Activated CD4-positive, alpha-beta T cell treated with anti-CD3 and anti-CD28 coated beads, Interleukin-2, amount 10 ng/mL, durations not matched to agents 7 days and 5 days (primary cell): ENCODE measurements around the gene ASTN2. TPM values are rescaled to one million over a fixed set of nuclear protein-coding genes. Genes with fewer than 3 reads are reported as not detected.

Source experiments
- CTCF ChIA-PET: fragments of 350-600 bp; sonication (Branson Sonifier 250); formaldehyde crosslinking; loops from one replicate; lab custom pipeline; 2021; ENCODE audit warnings: antibody characterized with exemption; lab: Charles Lee
- POLR2A ChIA-PET: fragments of 350-600 bp; sonication (Branson Sonifier 250); formaldehyde crosslinking; loops from one replicate; lab custom pipeline; 2021; ENCODE audit warnings: antibody characterized with exemption; lab: Charles Lee
- DNase-seq: peaks from one replicate; pipeline ENCODE4 v3.0.0-alpha.2; 2020
- H3K27ac Mint-ChIP-seq: one replicate; pipeline ENCODE4 v1.8.0; 2021; ENCODE audit warnings: mild to moderate bottlenecking, moderate library complexity, mixed read lengths
- H3K27me3 Mint-ChIP-seq: one replicate; pipeline ENCODE4 v1.8.0; 2021; ENCODE audit warnings: mixed read lengths
- H3K36me3 Mint-ChIP-seq: one replicate; pipeline ENCODE4 v1.8.0; 2021; ENCODE audit warnings: low read depth, mixed read lengths
- H3K4me1 Mint-ChIP-seq: one replicate; pipeline ENCODE4 v1.8.0; 2021; ENCODE audit warnings: mixed read lengths
- H3K4me3 Mint-ChIP-seq: one replicate; pipeline ENCODE4 v1.8.0; 2021; ENCODE audit warnings: mild to moderate bottlenecking, moderate library complexity, mixed read lengths
- H3K9me3 Mint-ChIP-seq: one replicate; pipeline ENCODE4 v1.8.0; 2021; ENCODE audit warnings: mixed read lengths
- total RNA-seq, 2 experiments: library from RNA; stranded (reverse); gene quantifications; one replicate each; pipeline ENCODE4 v1.2.3, GENCODE V29; 2021

Gene ASTN2, protein sequence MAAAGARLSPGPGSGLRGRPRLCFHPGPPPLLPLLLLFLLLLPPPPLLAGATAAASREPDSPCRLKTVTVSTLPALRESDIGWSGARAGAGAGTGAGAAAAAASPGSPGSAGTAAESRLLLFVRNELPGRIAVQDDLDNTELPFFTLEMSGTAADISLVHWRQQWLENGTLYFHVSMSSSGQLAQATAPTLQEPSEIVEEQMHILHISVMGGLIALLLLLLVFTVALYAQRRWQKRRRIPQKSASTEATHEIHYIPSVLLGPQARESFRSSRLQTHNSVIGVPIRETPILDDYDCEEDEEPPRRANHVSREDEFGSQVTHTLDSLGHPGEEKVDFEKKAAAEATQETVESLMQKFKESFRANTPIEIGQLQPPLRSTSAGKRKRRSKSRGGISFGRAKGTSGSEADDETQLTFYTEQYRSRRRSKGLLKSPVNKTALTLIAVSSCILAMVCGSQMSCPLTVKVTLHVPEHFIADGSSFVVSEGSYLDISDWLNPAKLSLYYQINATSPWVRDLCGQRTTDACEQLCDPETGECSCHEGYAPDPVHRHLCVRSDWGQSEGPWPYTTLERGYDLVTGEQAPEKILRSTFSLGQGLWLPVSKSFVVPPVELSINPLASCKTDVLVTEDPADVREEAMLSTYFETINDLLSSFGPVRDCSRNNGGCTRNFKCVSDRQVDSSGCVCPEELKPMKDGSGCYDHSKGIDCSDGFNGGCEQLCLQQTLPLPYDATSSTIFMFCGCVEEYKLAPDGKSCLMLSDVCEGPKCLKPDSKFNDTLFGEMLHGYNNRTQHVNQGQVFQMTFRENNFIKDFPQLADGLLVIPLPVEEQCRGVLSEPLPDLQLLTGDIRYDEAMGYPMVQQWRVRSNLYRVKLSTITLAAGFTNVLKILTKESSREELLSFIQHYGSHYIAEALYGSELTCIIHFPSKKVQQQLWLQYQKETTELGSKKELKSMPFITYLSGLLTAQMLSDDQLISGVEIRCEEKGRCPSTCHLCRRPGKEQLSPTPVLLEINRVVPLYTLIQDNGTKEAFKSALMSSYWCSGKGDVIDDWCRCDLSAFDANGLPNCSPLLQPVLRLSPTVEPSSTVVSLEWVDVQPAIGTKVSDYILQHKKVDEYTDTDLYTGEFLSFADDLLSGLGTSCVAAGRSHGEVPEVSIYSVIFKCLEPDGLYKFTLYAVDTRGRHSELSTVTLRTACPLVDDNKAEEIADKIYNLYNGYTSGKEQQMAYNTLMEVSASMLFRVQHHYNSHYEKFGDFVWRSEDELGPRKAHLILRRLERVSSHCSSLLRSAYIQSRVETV (N-terminal part only)
- total RNA-seq: 1 to 10 TPM; 3.2 to 4.1 TPM

- CTCF ChIA-PET: no interaction called here
- POLR2A ChIA-PET: no interaction called here
- H3K9me3 Mint-ChIP-seq: no peaks in the 10 kb centered on the region
- no peak for DNase-seq
- H3K27ac Mint-ChIP-seq: no peak within 1 kb of the TSS
- H3K27me3 Mint-ChIP-seq: peaks cover 23% of the 10 kb centered on the region
- H3K36me3 Mint-ChIP-seq: no peaks in the 10 kb centered on the region
- no peak within 1 kb of the TSS for H3K4me3 Mint-ChIP-seq
- peaks cover 2% of the 10 kb centered on the region for H3K4me1 Mint-ChIP-seq
Measured at GRCh38 chr9:117414906-117415331, at the start of gene ASTN2. Gene ASTN2, minus strand, starts transcription at chr9:117415057. Its CDS starts 119 bp downstream, at chr9:117414938.

- ChIA-PET POLR2A (no interaction called here), CTCF (no interaction called here)
- Mint-ChIP-seq H3K27me3 (no peaks in the 10 kb centered on the region), H3K27ac (no peak overlapping the region), H3K4me1 (no peaks in the 10 kb centered on the region), H3K9me3 (no peaks in the 10 kb centered on the region), H3K36me3 (no peaks in the 10 kb centered on the region), H3K4me3 (no peak overlapping the region)
- DNase-seq: no peak
Measured at GRCh38 chr9:117462861-117463260, 48.0 kb upstream of the ASTN2 start.

DNA sequence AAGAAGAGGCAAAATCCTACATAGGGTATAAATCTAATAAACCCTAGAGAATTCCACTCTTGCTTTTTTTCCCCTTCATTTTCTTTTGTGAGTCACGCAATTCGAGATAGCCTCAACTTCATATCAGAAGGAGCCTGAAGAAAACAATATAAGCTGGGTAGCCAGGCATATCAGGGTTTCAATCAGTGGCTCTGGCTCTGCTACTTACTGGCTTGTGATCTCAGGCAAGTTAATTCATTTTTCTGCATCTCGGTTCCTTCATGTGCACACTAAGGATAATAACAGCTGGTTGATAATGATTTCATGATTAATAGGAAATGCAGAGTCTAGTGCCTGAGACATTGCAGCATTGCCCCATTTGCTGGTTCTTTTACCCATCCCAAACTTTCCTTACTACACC lies 46.5 kb upstream of the ASTN2 start:
- no peaks in the 10 kb centered on the region for H3K9me3 Mint-ChIP-seq
- no peaks in the 10 kb centered on the region for H3K4me1 Mint-ChIP-seq
- POLR2A ChIA-PET: no interaction called here
- no peak overlapping the region for H3K27ac Mint-ChIP-seq
- DNase-seq: no peak
- no peak overlapping the region for H3K4me3 Mint-ChIP-seq
- H3K27me3 Mint-ChIP-seq: no peaks in the 10 kb centered on the region
- CTCF ChIA-PET: no interaction called here
- H3K36me3 Mint-ChIP-seq: no peaks in the 10 kb centered on the region

- Mint-ChIP-seq H3K4me1 (no peaks in the 10 kb centered on the region), H3K36me3 (no peaks in the 10 kb centered on the region), H3K27me3 (no peaks in the 10 kb centered on the region), H3K9me3 (no peaks in the 10 kb centered on the region), H3K27ac (no peak overlapping the region), H3K4me3 (no peak overlapping the region)
- POLR2A ChIA-PET: no interaction called here
- CTCF ChIA-PET: no interaction called here
- no peak for DNase-seq
Measured at GRCh38 chr9:117460743-117461142, 45.9 kb upstream of the ASTN2 start.

GRCh38 chr9:117459913-117460312 lies 45.1 kb upstream of the ASTN2 start:
- Mint-ChIP-seq H3K4me1 (no peaks in the 10 kb centered on the region), H3K4me3 (no peak overlapping the region), H3K36me3 (no peaks in the 10 kb centered on the region), H3K27me3 (no peaks in the 10 kb centered on the region), H3K9me3 (no peaks in the 10 kb centered on the region), H3K27ac (no peak overlapping the region)
- POLR2A ChIA-PET: no interaction called here
- no peak for DNase-seq
- CTCF ChIA-PET: no interaction called here

DNA sequence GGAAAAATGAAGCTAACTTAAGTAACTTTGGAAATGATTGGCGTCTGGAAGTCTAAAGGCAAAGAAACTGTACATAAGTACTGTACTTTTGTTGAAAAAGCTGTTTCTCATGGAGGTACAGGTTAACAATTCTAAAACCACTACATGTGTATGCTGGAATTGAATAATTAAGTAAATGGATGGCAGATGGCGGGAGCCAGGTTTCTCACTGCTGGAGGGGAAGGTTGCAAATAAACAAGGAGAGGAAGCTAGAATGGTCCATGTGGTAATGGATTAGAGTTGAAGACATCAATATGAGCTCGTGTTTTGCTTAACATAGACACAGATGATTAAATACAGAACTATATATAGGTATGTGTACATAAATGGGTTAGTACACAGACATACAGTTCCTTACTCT lies 43.2 kb upstream of the ASTN2 start:
- H3K36me3 Mint-ChIP-seq: no peaks in the 10 kb centered on the region
- H3K4me1 Mint-ChIP-seq: no peaks in the 10 kb centered on the region
- H3K27ac Mint-ChIP-seq: no peak overlapping the region
- H3K4me3 Mint-ChIP-seq: no peak overlapping the region
- ChIA-PET CTCF (interaction anchor here (0.6 kb wide), 1 partner anchor 644 kb away, joined by 3 read pairs; no protein-coding TSS in a partner anchor), POLR2A (no interaction called here)
- no peaks in the 10 kb centered on the region for H3K27me3 Mint-ChIP-seq
- H3K9me3 Mint-ChIP-seq: no peaks in the 10 kb centered on the region
- DNase-seq: no peak

DNA sequence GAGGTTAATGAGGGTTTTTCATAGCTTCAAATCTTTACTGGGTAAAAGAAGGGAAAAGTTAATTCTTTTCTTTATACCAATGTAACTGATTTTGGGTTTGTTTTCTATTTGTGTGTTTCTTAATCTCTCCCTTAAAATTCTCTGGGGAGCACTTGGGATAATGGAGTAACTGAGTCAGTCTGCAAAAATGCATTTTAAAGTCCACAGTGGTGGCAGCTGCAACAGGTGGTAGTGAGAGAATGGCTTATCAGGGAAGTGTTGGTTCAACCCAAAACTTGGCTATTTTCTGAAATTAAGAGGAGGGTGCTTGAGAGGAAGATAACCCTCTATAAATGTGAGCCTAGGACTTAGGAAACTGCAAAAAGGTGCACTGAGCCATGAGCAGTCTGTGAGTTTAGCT lies 39.9 kb upstream of the ASTN2 start:
- no peak overlapping the region for H3K4me3 Mint-ChIP-seq
- DNase-seq: no peak
- POLR2A ChIA-PET: no interaction called here
- H3K4me1 Mint-ChIP-seq: no peaks in the 10 kb centered on the region
- H3K36me3 Mint-ChIP-seq: no peaks in the 10 kb centered on the region
- H3K27ac Mint-ChIP-seq: no peak overlapping the region
- CTCF ChIA-PET: no interaction called here
- no peaks in the 10 kb centered on the region for H3K9me3 Mint-ChIP-seq
- no peaks in the 10 kb centered on the region for H3K27me3 Mint-ChIP-seq

- H3K4me3 Mint-ChIP-seq: no peak overlapping the region
- no peaks in the 10 kb centered on the region for H3K27me3 Mint-ChIP-seq
- H3K4me1 Mint-ChIP-seq: no peaks in the 10 kb centered on the region
- CTCF ChIA-PET: no interaction called here
- POLR2A ChIA-PET: no interaction called here
- H3K9me3 Mint-ChIP-seq: no peaks in the 10 kb centered on the region
- DNase-seq: no peak
- H3K27ac Mint-ChIP-seq: no peak overlapping the region
- H3K36me3 Mint-ChIP-seq: no peaks in the 10 kb centered on the region
Measured at GRCh38 chr9:117453737-117454136, 38.9 kb upstream of the ASTN2 start.

DNA sequence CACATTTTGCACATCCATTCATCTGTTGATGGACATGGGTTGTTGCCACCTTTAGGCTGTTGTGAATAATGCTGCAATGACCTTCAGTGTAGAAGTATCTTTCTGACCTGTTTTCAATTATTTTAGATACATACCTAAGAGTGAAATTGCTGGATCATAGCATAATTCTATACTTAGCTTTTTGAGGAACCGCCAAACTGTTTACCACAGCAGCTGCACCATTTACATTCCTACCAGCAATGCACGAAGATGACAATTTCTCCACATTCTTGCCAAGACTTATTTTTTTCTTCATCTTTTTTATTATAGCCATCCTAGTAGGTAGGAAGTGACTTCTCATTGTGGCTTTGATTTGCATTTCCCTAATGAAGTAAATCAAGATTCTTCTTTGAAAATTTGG lies 36.5 kb upstream of the ASTN2 start:
- ChIA-PET POLR2A (no interaction called here), CTCF (no interaction called here)
- H3K36me3 Mint-ChIP-seq: no peaks in the 10 kb centered on the region
- no peaks in the 10 kb centered on the region for H3K9me3 Mint-ChIP-seq
- H3K27me3 Mint-ChIP-seq: no peaks in the 10 kb centered on the region
- no peaks in the 10 kb centered on the region for H3K4me1 Mint-ChIP-seq
- no peak overlapping the region for H3K27ac Mint-ChIP-seq
- no peak overlapping the region for H3K4me3 Mint-ChIP-seq
- DNase-seq: no peak

GRCh38 chr9:117448066-117448465 lies 33.2 kb upstream of the ASTN2 start:
- POLR2A ChIA-PET: no interaction called here
- CTCF ChIA-PET: no interaction called here
- no peak overlapping the region for H3K27ac Mint-ChIP-seq
- DNase-seq: no peak
- H3K27me3 Mint-ChIP-seq: no peaks in the 10 kb centered on the region
- H3K4me3 Mint-ChIP-seq: no peak overlapping the region
- H3K9me3 Mint-ChIP-seq: no peaks in the 10 kb centered on the region
- no peaks in the 10 kb centered on the region for H3K4me1 Mint-ChIP-seq
- H3K36me3 Mint-ChIP-seq: no peaks in the 10 kb centered on the region

- Mint-ChIP-seq H3K4me3 (no peak overlapping the region), H3K4me1 (no peaks in the 10 kb centered on the region), H3K27ac (no peak overlapping the region), H3K36me3 (no peaks in the 10 kb centered on the region), H3K9me3 (no peaks in the 10 kb centered on the region), H3K27me3 (no peaks in the 10 kb centered on the region)
- POLR2A ChIA-PET: no interaction called here
- DNase-seq: no peak
- CTCF ChIA-PET: interaction anchor here (0.6 kb wide), 1 partner anchor 79 kb away, joined by 5 read pairs; no protein-coding TSS in a partner anchor
Measured at GRCh38 chr9:117445631-117446030, 30.8 kb upstream of the ASTN2 start.

DNA sequence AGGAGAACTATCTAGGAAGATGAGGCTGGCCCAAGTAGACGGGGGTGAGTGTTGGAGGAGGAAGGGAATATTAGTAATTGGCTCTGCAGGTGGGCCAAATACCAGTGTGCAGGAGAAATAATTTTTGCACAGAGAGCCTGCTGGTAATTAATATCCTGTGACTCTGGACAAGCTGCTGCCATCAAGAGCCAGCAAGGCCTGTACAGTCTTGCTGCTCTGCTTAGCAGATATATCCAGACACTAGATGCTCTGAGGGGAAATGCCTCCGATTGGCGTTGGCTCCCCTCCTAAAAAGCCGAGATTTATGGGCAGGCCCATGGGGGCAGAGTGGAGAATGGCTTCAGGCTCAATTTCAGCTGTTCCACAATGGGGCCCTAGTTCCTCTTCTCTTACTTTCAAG lies 29.6 kb upstream of the ASTN2 start:
- CTCF ChIA-PET: interaction anchor here (1.0 kb wide), 1 partner anchor 120 kb away, joined by 3 read pairs; no protein-coding TSS in a partner anchor
- no peaks in the 10 kb centered on the region for H3K36me3 Mint-ChIP-seq

More for the DNA sequence above, 29.6 kb upstream of the ASTN2 start:
- no peaks in the 10 kb centered on the region for H3K9me3 Mint-ChIP-seq
- POLR2A ChIA-PET: no interaction called here
- H3K27me3 Mint-ChIP-seq: no peaks in the 10 kb centered on the region
- H3K4me1 Mint-ChIP-seq: no peaks in the 10 kb centered on the region
- H3K27ac Mint-ChIP-seq: no peak overlapping the region
- no peak for DNase-seq
- no peak overlapping the region for H3K4me3 Mint-ChIP-seq
